Nephron progenitor cell (in vitro differentiated cells): ENCODE measurements around the gene FHL5.
"Not testable (repeated sequence)": the region's sequence is repeated elsewhere in the genome, so short reads cannot be mapped to it uniquely, and the experiment has no call there.

Source experiments
- DNase-seq: peaks from one replicate; pipeline ENCODE4 v3.0.0; 2021
- H3K27ac Mint-ChIP-seq: 2 replicates; pipeline ENCODE4 v1.8.0; 2021; ENCODE audit warnings: mild to moderate bottlenecking, moderate library complexity, mixed read lengths
- H3K27me3 Mint-ChIP-seq: 2 replicates; pipeline ENCODE4 v1.8.0; 2021; ENCODE audit warnings: mild to moderate bottlenecking, low read depth, mixed read lengths; ENCODE audit not compliant: poor library complexity
- H3K36me3 Mint-ChIP-seq: 2 replicates; pipeline ENCODE4 v1.8.0; 2021; ENCODE audit warnings: low read depth, mixed read lengths
- H3K4me1 Mint-ChIP-seq: 2 replicates; pipeline ENCODE4 v1.8.0; 2021; ENCODE audit warnings: mixed read lengths
- H3K4me3 Mint-ChIP-seq: 2 replicates; pipeline ENCODE4 v1.8.0; 2021; ENCODE audit warnings: mild to moderate bottlenecking, moderate library complexity, mixed read lengths
- H3K9me3 Mint-ChIP-seq: 2 replicates; pipeline ENCODE4 v1.8.0; 2021; ENCODE audit warnings: mild to moderate bottlenecking, moderate library complexity, mixed read lengths
- CTCF ChIP-seq: fragments of 200-600 bp; sonication (generic); IDR thresholded peaks from 2 replicates; pipeline ENCODE4 v1.5.0; 2021; ENCODE audit warnings: antibody characterized with exemption

The FHL5 gene

GRCh38 chr6:96613291-96613999 is 50.5 kb downstream of the FHL5 start:
- TF ChIP-seq CTCF, result no peak
- peaks cover 11% of the 10 kb centered on the region for H3K4me1 Mint-ChIP-seq
- H3K27ac Mint-ChIP-seq, result no peak overlapping the region

DNA sequence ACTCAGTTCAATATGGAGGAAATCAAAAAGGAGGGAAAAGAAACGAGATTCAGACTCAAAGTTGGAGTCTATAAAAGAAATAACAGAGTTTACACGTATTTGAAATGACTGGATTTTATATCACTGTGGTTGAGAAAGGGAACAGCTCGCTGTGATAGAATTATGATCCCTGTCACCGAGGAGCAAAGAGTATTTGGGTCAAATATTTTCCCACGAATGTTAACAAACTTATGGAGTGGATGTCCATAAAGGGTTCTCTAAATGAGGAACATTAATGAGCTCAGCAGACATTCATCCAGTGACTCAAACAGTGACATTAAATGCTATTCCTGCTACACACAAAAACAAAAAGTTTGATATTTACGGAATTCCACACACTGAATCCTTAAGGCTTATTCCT is 57.9 kb downstream of the FHL5 start:
- H3K27ac Mint-ChIP-seq, result no peak overlapping the region
- no peak overlapping the region for H3K4me3 Mint-ChIP-seq
- TF ChIP-seq CTCF, result no peak
- no peaks in the 10 kb centered on the region for H3K9me3 Mint-ChIP-seq
- H3K36me3 Mint-ChIP-seq, result no peaks in the 10 kb centered on the region
- no peaks in the 10 kb centered on the region for H3K4me1 Mint-ChIP-seq
- H3K27me3 Mint-ChIP-seq, result no peaks in the 10 kb centered on the region
- DNase-seq, result no peak

More at GRCh38 chr6:96613291-96613999, 50.5 kb downstream of the FHL5 start:
- H3K27me3 Mint-ChIP-seq, result no peaks in the 10 kb centered on the region
- H3K9me3 Mint-ChIP-seq, result no peaks in the 10 kb centered on the region
- no peaks in the 10 kb centered on the region for H3K36me3 Mint-ChIP-seq
- no peak overlapping the region for H3K4me3 Mint-ChIP-seq
- DNase-seq, result no peak

- H3K27ac Mint-ChIP-seq, result no peak overlapping the region
- H3K9me3 Mint-ChIP-seq, result no peaks in the 10 kb centered on the region
- H3K4me3 Mint-ChIP-seq, result no peak overlapping the region
Observed at GRCh38 chr6:96621983-96622382, 59.1 kb downstream of the FHL5 start.

GRCh38 chr6:96624957-96625356 is 62.0 kb downstream of the FHL5 start:
- Mint-ChIP-seq H3K4me1 (no peaks in the 10 kb centered on the region), H3K4me3 (no peak overlapping the region), H3K27me3 (no peaks in the 10 kb centered on the region), H3K36me3 (no peaks in the 10 kb centered on the region), H3K9me3 (no peaks in the 10 kb centered on the region), H3K27ac (no peak overlapping the region)
- no peak for TF ChIP-seq CTCF
- no peak for DNase-seq

More at GRCh38 chr6:96621983-96622382, 59.1 kb downstream of the FHL5 start:
- Mint-ChIP-seq H3K4me1 (no peaks in the 10 kb centered on the region), H3K27me3 (no peaks in the 10 kb centered on the region), H3K36me3 (no peaks in the 10 kb centered on the region)
- TF ChIP-seq CTCF, result no peak
- DNase-seq, result no peak

- Mint-ChIP-seq H3K4me3 (no peak overlapping the region), H3K27ac (no peak overlapping the region), H3K4me1 (no peaks in the 10 kb centered on the region), H3K9me3 (no peaks in the 10 kb centered on the region), H3K36me3 (no peaks in the 10 kb centered on the region), H3K27me3 (no peaks in the 10 kb centered on the region)
- no peak for DNase-seq
- TF ChIP-seq CTCF, result peak; percentile 26
Observed at GRCh38 chr6:96626759-96627364, 63.9 kb downstream of the FHL5 start.

GRCh38 chr6:96631248-96631647 is 68.3 kb downstream of the FHL5 start:
- H3K4me1 Mint-ChIP-seq, result no peaks in the 10 kb centered on the region
- TF ChIP-seq CTCF, result no peak
- no peaks in the 10 kb centered on the region for H3K9me3 Mint-ChIP-seq
- H3K36me3 Mint-ChIP-seq, result no peaks in the 10 kb centered on the region
- H3K4me3 Mint-ChIP-seq, result no peak overlapping the region
- no peak for DNase-seq
- H3K27me3 Mint-ChIP-seq, result no peaks in the 10 kb centered on the region
- H3K27ac Mint-ChIP-seq, result no peak overlapping the region

GRCh38 chr6:96637979-96638378 is 75.1 kb downstream of the FHL5 start:
- DNase-seq, H3K4me3 Mint-ChIP-seq, H3K27ac Mint-ChIP-seq, H3K36me3 Mint-ChIP-seq, H3K4me1 Mint-ChIP-seq, H3K27me3 Mint-ChIP-seq: not testable (repeated sequence)
- H3K9me3 Mint-ChIP-seq, result peaks cover 16% of the 10 kb centered on the region
